GM23338 (cell line): ENCODE data around the gene SDHB. TPM values are rescaled to one million over a fixed set of nuclear protein-coding genes. Genes with fewer than 3 reads are reported as not detected.

ENCODE experiments used
- ATAC-seq: fragments of 200-7000 bp; cut with Tn5 transposase; 3 replicates; pipeline ENCODE4 v1.9.1; 2020
- DNase-seq: peaks from one replicate; pipeline ENCODE4 v3.0.0-alpha.2; 2015; ENCODE audit warnings: low spot score
- H2AFZ ChIP-seq: fragments of 200-600 bp; sonication (generic); 2 replicates; pipeline ENCODE4 v1.8.0; 2016; ENCODE audit warnings: antibody characterized with exemption, mild to moderate bottlenecking, moderate library complexity
- H3F3A ChIP-seq: fragments of 200-600 bp; sonication (generic); replicated peaks from 2 replicates; pipeline ENCODE4 v1.8.0; 2017; ENCODE audit warnings: antibody characterized with exemption, mixed run types, low read depth
- H3K27ac ChIP-seq: fragments of 200-600 bp; sonication (generic); 2 replicates; pipeline ENCODE4 v1.6.1; 2016; ENCODE audit warnings: low read depth
- H3K27me3 ChIP-seq: fragments of 200-600 bp; sonication (generic); 2 replicates; pipeline ENCODE4 v1.8.0; 2016; ENCODE audit warnings: mild to moderate bottlenecking, mixed run types, moderate library complexity; ENCODE audit not compliant: insufficient read depth
- H3K36me3 ChIP-seq: fragments of 200-600 bp; sonication (generic); 2 replicates; pipeline ENCODE4 v1.8.0; 2016; ENCODE audit warnings: mild to moderate bottlenecking; ENCODE audit not compliant: insufficient read depth
- H3K4me1 ChIP-seq: fragments of 200-600 bp; sonication (generic); 2 replicates; pipeline ENCODE4 v1.8.0; 2016; ENCODE audit warnings: mild to moderate bottlenecking, moderate library complexity; ENCODE audit not compliant: insufficient read depth
- H3K4me2 ChIP-seq: fragments of 200-600 bp; sonication (generic); 2 replicates; pipeline ENCODE4 v1.7.1; 2017; ENCODE audit warnings: mixed run types
- H3K4me3 ChIP-seq: fragments of 200-600 bp; sonication (generic); 2 replicates; pipeline ENCODE4 v1.6.1; 2016; ENCODE audit warnings: mixed run types
- H3K79me2 ChIP-seq: fragments of 200-600 bp; sonication (generic); replicated peaks from 2 replicates; pipeline ENCODE4 v1.8.0; 2017; ENCODE audit warnings: mild to moderate bottlenecking; ENCODE audit not compliant: insufficient read depth
- H3K9me2 ChIP-seq: fragments of 200-600 bp; sonication (generic); 2 replicates; pipeline ENCODE4 v1.8.0; 2017; ENCODE audit not compliant: insufficient read depth
- H4K20me1 ChIP-seq: fragments of 200-600 bp; sonication (generic); replicated peaks from 2 replicates; pipeline ENCODE4 v1.8.0; 2017; ENCODE audit warnings: mild to moderate bottlenecking; ENCODE audit not compliant: insufficient read depth
- H3K27ac Mint-ChIP-seq: 2 replicates; pipeline ENCODE4 v1.8.0; 2020; ENCODE audit warnings: inconsistent platforms, mild to moderate bottlenecking, moderate library complexity, mixed read lengths
- H3K27me3 Mint-ChIP-seq: 3 replicates; pipeline ENCODE4 v1.8.0; 2022; ENCODE audit warnings: low read depth, mild to moderate bottlenecking, moderate library complexity, mixed read lengths, inconsistent platforms; ENCODE audit not compliant: insufficient read depth, poor library complexity
- H3K36me3 Mint-ChIP-seq: 3 replicates; pipeline ENCODE4 v1.8.0; 2021; ENCODE audit warnings: low read depth, mild to moderate bottlenecking, inconsistent platforms, moderate library complexity, mixed read lengths
- H3K4me1 Mint-ChIP-seq: 3 replicates; pipeline ENCODE4 v1.8.0; 2020; ENCODE audit warnings: mild to moderate bottlenecking, inconsistent platforms, mixed read lengths
- H3K4me3 Mint-ChIP-seq: 3 replicates; pipeline ENCODE4 v1.8.0; 2021; ENCODE audit warnings: moderate library complexity, mild to moderate bottlenecking, inconsistent platforms, mixed read lengths
- H3K9me3 Mint-ChIP-seq: 3 replicates; pipeline ENCODE4 v1.8.0; 2020; ENCODE audit warnings: moderate library complexity, mild to moderate bottlenecking, inconsistent platforms, mixed read lengths
- CTCF ChIP-seq, 2 experiments: fragments of 200-600 bp in 1 of 2; sonication (generic) in 1 of 2; conservative IDR thresholded peaks; 2 replicates each; pipeline versions ENCODE4 v1.5.1 to v1.6.1; 2016 to 2017; ENCODE audit warnings: antibody characterized with exemption in 2 of 2, low read depth in 2 of 2, mild to moderate bottlenecking in 2 of 2, moderate library complexity in 1 of 2
- ETS1 ChIP-seq: IDR thresholded peaks from 2 replicates; pipeline ENCODE4 v1.6.1; 2016; ENCODE audit warnings: antibody characterized with exemption
- EZH2 ChIP-seq: fragments of 200-600 bp; sonication (generic); IDR thresholded peaks from one replicate; pipeline ENCODE4 v1.8.0; 2017; ENCODE audit warnings: antibody characterized with exemption, mild to moderate bottlenecking, low read depth; ENCODE audit not compliant: unreplicated experiment
- JUNB ChIP-seq: IDR thresholded peaks from one replicate; pipeline ENCODE4 v1.6.1; 2016; ENCODE audit warnings: antibody characterized with exemption; ENCODE audit not compliant: unreplicated experiment
- NANOG ChIP-seq: IDR thresholded peaks from 2 replicates; pipeline ENCODE4 v1.6.1; 2016; ENCODE audit warnings: antibody characterized with exemption, borderline replicate concordance
- POLR2AphosphoS5 ChIP-seq: IDR thresholded peaks from 2 replicates; pipeline ENCODE4 v1.6.1; 2016; ENCODE audit warnings: antibody characterized with exemption, low read depth
- REST ChIP-seq: IDR thresholded peaks from one replicate; pipeline ENCODE4 v1.6.1; 2018; ENCODE audit warnings: antibody characterized with exemption; ENCODE audit not compliant: unreplicated experiment
- STAT1 ChIP-seq: IDR thresholded peaks from one replicate; pipeline ENCODE4 v1.6.1; 2016; ENCODE audit warnings: antibody characterized with exemption; ENCODE audit not compliant: unreplicated experiment
- ZNF114 ChIP-seq: fragments of 250-450 bp; sonication (Bioruptor Pico); IDR thresholded peaks from 2 replicates; pipeline ENCODE4 v1.5.0; 2020; ENCODE audit warnings: mild to moderate bottlenecking, moderate library complexity
- ZNF462 ChIP-seq: fragments of 250-450 bp; sonication (Bioruptor Pico); IDR thresholded peaks from 2 replicates; pipeline ENCODE4 v1.5.0; 2020; ENCODE audit warnings: mild to moderate bottlenecking, moderate library complexity
- polyA plus RNA-seq: library from polyadenylated mRNA; unstranded; fragments of >200 nt; fragmentation: Nextera tagmentation; extraction: Ambion mirVana; gene quantifications from 2 replicates; pipeline ENCODE4 v1.2.1, GENCODE V29; 2016
- total RNA-seq: library from RNA; depleted of rRNA; stranded (reverse); fragments of >200 nt; shearing (Covaris generic); gene quantifications from 2 replicates; pipeline ENCODE4 v1.2.3, GENCODE V29; 2014

Gene SDHB
- total and polyA plus RNA-seq, 2 experiments from 2014 or later: 72.8 to 112 TPM

- Histone ChIP-seq H3K27me3 (no peaks in the 10 kb centered on the region), H3K4me1 (no peaks in the 10 kb centered on the region), H3K36me3 (no peaks in the 10 kb centered on the region; the same call in 1 of the 2 replicates), H3K27ac (no peak overlapping the region), H4K20me1 (no peaks in the 10 kb centered on the region), H3K4me3 (no peak overlapping the region), H3K79me2 (no peaks in the 10 kb centered on the region), H3F3A (no peaks in the 10 kb centered on the region), H3K4me2 (no peak overlapping the region), H3K9me2 (no peaks in the 10 kb centered on the region), H2AFZ (no peak overlapping the region)
- H3K4me1 Mint-ChIP-seq: peaks cover 8% of the 10 kb centered on the region; the same call in 2 of the 3 replicates
- no peak for TF ChIP-seq ETS1
- TF ChIP-seq NANOG: no peak
- no peak for TF ChIP-seq JUNB
- no peak for TF ChIP-seq EZH2
- no peak for TF ChIP-seq CTCF (conservative IDR thresholded peaks at IDR 0.05; ENCODE audit: low read depth in 2 of 2)
- no peak for TF ChIP-seq POLR2AphosphoS5
- no peak for TF ChIP-seq ZNF114 (CRISPR knock-in tag)
- no peak for TF ChIP-seq REST
- H3K4me3 Mint-ChIP-seq: no peak overlapping the region
- no peak overlapping the region for H3K27ac Mint-ChIP-seq
- ATAC-seq (no peak), DNase-seq (no peak)
- peaks cover 3% of the 10 kb centered on the region for H3K27me3 Mint-ChIP-seq
- H3K9me3 Mint-ChIP-seq: no peaks in the 10 kb centered on the region
- no peaks in the 10 kb centered on the region for H3K36me3 Mint-ChIP-seq
Measured at GRCh38 chr1:17093822-17094393, 40.1 kb upstream of the SDHB start.

- H3K27ac ChIP-seq: no peak overlapping the region
- no peaks in the 10 kb centered on the region for H3K36me3 Mint-ChIP-seq
- H3K4me3 ChIP-seq: no peak overlapping the region
- no peaks in the 10 kb centered on the region for H3F3A ChIP-seq
- H3K4me2 ChIP-seq: no peak overlapping the region
- no peaks in the 10 kb centered on the region for H3K27me3 ChIP-seq
- ATAC-seq (no peak), DNase-seq (no peak)
- no peak overlapping the region for H2AFZ ChIP-seq
- no peak overlapping the region for H3K27ac Mint-ChIP-seq
- H3K4me1 ChIP-seq: no peaks in the 10 kb centered on the region
- no peaks in the 10 kb centered on the region for H3K9me2 ChIP-seq
- H3K4me3 Mint-ChIP-seq: no peak overlapping the region; the same call in 2 of the 3 replicates
- no peaks in the 10 kb centered on the region; the same call in 2 of the 3 replicates for H3K4me1 Mint-ChIP-seq
- H3K27me3 Mint-ChIP-seq: peaks cover 4% of the 10 kb centered on the region
- H3K36me3 ChIP-seq: no peaks in the 10 kb centered on the region; the same call in 1 of the 2 replicates
- H3K79me2 ChIP-seq: no peaks in the 10 kb centered on the region
- H4K20me1 ChIP-seq: no peaks in the 10 kb centered on the region
- H3K9me3 Mint-ChIP-seq: no peaks in the 10 kb centered on the region
- TF ChIP-seq STAT1: no peak
- no peak for TF ChIP-seq ZNF462
Measured at GRCh38 chr1:17091252-17091651, 37.4 kb upstream of the SDHB start.
